Muscle of leg (tissue), 11 donors: ENCODE data around the gene JAG2. TPM values are rescaled to one million over a fixed set of nuclear protein-coding genes. Genes with fewer than 3 reads are reported as not detected.

Experiments used
- DNase-seq: peaks from one replicate; pipeline ENCODE4 v3.0.0; 2013
- H3K27ac ChIP-seq: one replicate; pipeline ENCODE4 v1.5.1; 2013; ENCODE audit warnings: mild to moderate bottlenecking, low read length, control low read depth
- H3K27me3 ChIP-seq: one replicate; pipeline ENCODE4 v1.6.1; 2013; ENCODE audit warnings: low read length; ENCODE audit not compliant: control insufficient read depth, insufficient read depth
- H3K36me3 ChIP-seq: one replicate; pipeline ENCODE4 v1.6.1; 2013; ENCODE audit warnings: low read length; ENCODE audit not compliant: control insufficient read depth, insufficient read depth
- H3K4me1 ChIP-seq: one replicate; pipeline ENCODE4 v1.6.1; 2013; ENCODE audit warnings: low read length; ENCODE audit not compliant: control insufficient read depth, insufficient read depth
- H3K4me3 ChIP-seq: one replicate; pipeline ENCODE4 v1.5.1; 2013; ENCODE audit warnings: low read length, control low read depth
- H3K9me3 ChIP-seq: replicated peaks from 2 replicates; pipeline ENCODE4 v1.6.1; 2013; ENCODE audit warnings: low read depth, low read length; ENCODE audit not compliant: control insufficient read depth
- WGBS: methylation state at CpG from one replicate; pipeline ENCODE4 v1.1.5; 2013; ENCODE audit warnings: missing lambda C conversion rate; ENCODE audit not compliant: insufficient coverage; 5-methylcytosine and 5-hydroxymethylcytosine counted together
- polyA plus RNA-seq, 8 donors: library from polyadenylated mRNA; unstranded; fragments of 120-200 nt; gene quantifications; one replicate each; pipeline versions ENCODE4 v1.2.1 to v1.2.3, GENCODE V29; 2013; ENCODE audit warnings: inconsistent platforms in 1 of 8, low replicate concordance in 1 of 8; ENCODE audit not compliant: insufficient read length in 8 of 8, insufficient read depth in 1 of 8
- total RNA-seq: library from RNA; stranded (reverse); fragments of 120-200 nt; gene quantifications from one replicate; pipeline ENCODE4 v1.2.4, GENCODE V29; 2013

Gene JAG2
- total and polyA plus RNA-seq, 9 donors = 23.8 to 53.7 (median 44.4) TPM

DNA sequence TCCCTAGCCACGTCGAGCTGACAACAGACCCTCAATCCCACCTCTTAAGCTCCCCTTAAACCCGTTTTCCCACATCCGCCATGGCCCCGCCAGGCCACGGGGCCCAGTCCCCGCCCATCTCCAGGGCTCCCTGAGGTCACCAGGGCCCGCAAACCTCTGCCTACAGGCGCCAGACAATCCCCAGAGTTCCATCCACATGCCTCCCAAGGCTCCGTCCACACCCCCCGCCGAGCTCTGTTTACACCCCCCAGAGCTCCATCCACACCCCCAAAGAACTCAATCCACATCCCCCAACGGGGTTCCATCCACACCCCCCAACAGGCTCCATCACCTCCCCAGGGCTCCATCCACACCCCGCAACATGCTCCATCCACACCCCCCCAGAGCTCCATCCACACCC lies 9.2 kb downstream of the JAG2 start:
- Histone ChIP-seq H3K27me3 (no peaks in the 10 kb centered on the region), H3K36me3 (peaks cover 6% of the 10 kb centered on the region), H3K4me3 (no peak overlapping the region), H3K27ac (no peak overlapping the region), H3K4me1 (peaks cover 31% of the 10 kb centered on the region), H3K9me3 (no peaks in the 10 kb centered on the region)
- no peak for DNase-seq
- WGBS = 77% methylated on average over 10 of the region's 14 CpGs

DNA sequence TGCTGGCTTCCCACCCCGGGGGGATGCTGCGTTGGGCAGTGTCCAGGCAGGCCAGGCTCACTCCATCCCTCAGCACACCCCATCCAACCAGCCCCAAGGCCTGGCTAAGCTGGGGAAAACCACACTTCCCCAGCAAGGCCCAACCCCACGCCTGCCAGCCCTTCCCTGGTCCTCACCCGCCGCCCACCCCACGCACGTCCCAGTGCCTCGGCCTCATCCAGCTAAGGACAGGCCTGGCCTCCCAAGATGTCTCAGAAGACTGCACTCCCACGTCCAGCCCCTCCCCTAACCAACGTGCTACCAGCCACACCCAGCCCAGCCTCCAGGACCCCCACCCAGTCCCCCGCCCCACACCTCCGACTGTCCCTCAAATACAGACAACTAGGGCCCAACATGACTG lies 9.8 kb downstream of the JAG2 start:
- WGBS = 65% methylated on average over 11 of the region's 12 CpGs
- Histone ChIP-seq H3K27ac (no peak overlapping the region), H3K4me1 (peaks cover 34% of the 10 kb centered on the region), H3K4me3 (no peak overlapping the region), H3K27me3 (no peaks in the 10 kb centered on the region), H3K9me3 (no peaks in the 10 kb centered on the region), H3K36me3 (peaks cover 6% of the 10 kb centered on the region)
- DNase-seq = no peak

- H3K36me3 ChIP-seq = peaks cover 6% of the 10 kb centered on the region
- DNase-seq = no peak
- no peaks in the 10 kb centered on the region for H3K27me3 ChIP-seq
- no peak overlapping the region for H3K4me3 ChIP-seq
- H3K4me1 ChIP-seq = peaks cover 34% of the 10 kb centered on the region
- H3K9me3 ChIP-seq = no peaks in the 10 kb centered on the region
- H3K27ac ChIP-seq = no peak overlapping the region
- WGBS = 84% methylated on average over 15 of the region's 15 CpGs
Observed at GRCh38 chr14:105157872-105158271, 10.7 kb downstream of the JAG2 start.

- no peak for DNase-seq
- H3K9me3 ChIP-seq = no peaks in the 10 kb centered on the region
- WGBS = 66% methylated on average over 31 of the region's 31 CpGs
- no peak overlapping the region for H3K4me3 ChIP-seq
- H3K36me3 ChIP-seq = peaks cover 8% of the 10 kb centered on the region
- H3K4me1 ChIP-seq = peaks cover 43% of the 10 kb centered on the region
- H3K27ac ChIP-seq = no peak overlapping the region
- H3K27me3 ChIP-seq = no peaks in the 10 kb centered on the region
Observed at GRCh38 chr14:105156414-105157375, 11.9 kb downstream of the JAG2 start.

- H3K27ac ChIP-seq = no peak overlapping the region
Observed at GRCh38 chr14:105155681-105156413, 12.7 kb downstream of the JAG2 start.

DNA sequence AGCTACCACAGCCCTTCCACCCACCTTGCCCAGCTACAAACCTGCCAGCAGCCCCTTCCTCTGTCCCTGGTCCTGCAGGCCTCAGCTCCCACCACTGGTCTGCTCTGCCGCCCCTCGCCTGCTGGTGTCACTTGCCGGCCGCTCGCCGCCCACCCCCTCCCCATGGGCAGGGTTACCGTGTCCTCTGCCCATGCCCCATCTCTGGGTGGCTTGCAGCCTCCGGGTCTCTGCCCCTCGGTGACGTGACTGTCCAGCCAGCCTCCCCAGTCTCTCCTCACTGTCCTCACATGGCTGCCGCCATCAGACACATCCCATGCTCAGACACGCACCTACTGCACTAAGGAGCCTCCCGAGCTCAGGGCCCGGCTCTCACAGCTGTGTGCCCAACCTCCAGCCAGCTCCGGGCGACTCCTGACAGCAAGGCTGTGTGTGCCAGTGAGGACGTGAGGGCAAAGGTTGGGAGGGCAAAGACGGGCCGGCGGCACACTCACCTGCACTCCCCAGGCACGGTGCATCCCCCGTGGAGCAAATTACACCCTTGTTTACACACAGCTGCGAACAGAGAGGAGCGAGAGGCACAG lies 13.4 kb downstream of the JAG2 start:
- H3K36me3 ChIP-seq = peaks cover 18% of the 10 kb centered on the region
- peaks cover 48% of the 10 kb centered on the region for H3K4me1 ChIP-seq
- 75% methylated on average over 22 of the region's 24 CpGs for WGBS
- no peak overlapping the region for H3K4me3 ChIP-seq
- DNase-seq = no peak
- no peaks in the 10 kb centered on the region for H3K27me3 ChIP-seq
- no peaks in the 10 kb centered on the region for H3K9me3 ChIP-seq
- H3K27ac ChIP-seq = no peak overlapping the region

More at GRCh38 chr14:105155681-105156413, 12.7 kb downstream of the JAG2 start:
- Histone ChIP-seq H3K27me3 (no peaks in the 10 kb centered on the region), H3K36me3 (peaks cover 14% of the 10 kb centered on the region), H3K4me1 (peaks cover 48% of the 10 kb centered on the region), H3K4me3 (no peak overlapping the region), H3K9me3 (no peaks in the 10 kb centered on the region)
- no peak for DNase-seq
- WGBS = 60% methylated on average over 48 of the region's 48 CpGs

DNA sequence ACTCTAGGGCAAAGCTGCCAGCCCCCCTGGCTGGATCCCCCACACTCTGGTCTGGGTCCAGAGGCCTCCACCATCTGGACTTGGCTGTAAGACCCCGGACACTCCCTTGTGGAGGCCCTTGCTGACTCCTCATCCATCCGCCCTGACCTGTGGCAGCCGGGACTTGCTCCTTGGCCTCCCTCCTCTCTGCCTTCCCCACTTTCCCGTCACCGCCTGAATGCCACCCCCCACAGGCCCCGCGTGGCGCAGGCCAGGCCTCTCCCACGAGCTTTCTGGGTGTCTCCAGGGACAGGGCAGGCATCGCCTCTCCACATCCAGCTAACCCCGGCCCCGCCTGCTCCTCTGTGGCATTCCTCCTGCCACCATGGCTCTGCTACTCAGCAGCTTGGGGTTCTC lies 14.1 kb downstream of the JAG2 start:
- Histone ChIP-seq H3K4me1 (peaks cover 48% of the 10 kb centered on the region), H3K27me3 (no peaks in the 10 kb centered on the region), H3K36me3 (peaks cover 20% of the 10 kb centered on the region), H3K9me3 (no peaks in the 10 kb centered on the region), H3K4me3 (no peak overlapping the region), H3K27ac (peak overlapping the region; percentile 89)
- 64% methylated on average over 12 of the region's 12 CpGs for WGBS
- no peak for DNase-seq

DNA sequence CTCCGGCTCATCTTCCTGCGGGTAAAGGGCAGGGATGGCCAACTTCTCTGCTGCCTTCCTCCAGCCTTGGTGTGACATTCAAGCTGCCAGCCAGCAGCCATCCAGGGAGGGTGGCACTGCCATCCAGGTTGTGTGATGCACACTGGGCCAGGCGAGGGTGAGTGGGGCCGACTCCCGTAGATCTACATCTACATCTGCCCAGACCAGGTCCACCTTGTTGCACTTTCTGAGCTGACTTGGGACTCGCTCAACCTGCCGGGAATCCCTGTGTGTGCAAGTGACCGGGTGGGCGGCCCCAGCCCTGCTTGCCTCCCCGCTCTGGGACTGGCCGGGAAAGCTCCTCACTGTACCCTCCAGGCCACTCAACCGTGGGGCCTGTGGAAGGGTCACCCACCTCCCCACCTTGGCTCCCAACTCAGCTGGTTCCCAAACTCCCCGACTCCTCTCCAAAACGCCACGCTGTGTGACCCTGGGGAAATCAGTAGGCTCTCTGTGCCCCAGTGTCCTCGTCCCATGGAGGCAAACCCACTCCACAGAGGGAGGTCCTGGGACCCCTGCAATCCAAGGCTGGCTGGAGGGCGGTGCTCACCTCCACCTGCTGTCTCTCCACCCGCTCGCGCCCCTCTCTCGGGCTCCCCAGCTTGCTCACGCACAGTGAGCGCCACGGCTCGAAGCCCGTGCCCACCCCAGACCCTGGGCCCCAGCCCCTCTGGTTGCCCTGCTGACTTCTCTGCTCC lies 14.7 kb downstream of the JAG2 start:
- Histone ChIP-seq H3K4me1 (peaks cover 48% of the 10 kb centered on the region), H3K36me3 (peaks cover 20% of the 10 kb centered on the region), H3K4me3 (no peak overlapping the region), H3K27ac (peak overlapping the region; percentile 89), H3K9me3 (no peaks in the 10 kb centered on the region), H3K27me3 (no peaks in the 10 kb centered on the region)
- DNase-seq = no peak
- WGBS = 83% methylated on average over 25 of the region's 26 CpGs

- WGBS = 32% methylated on average over 12 of the region's 18 CpGs
- DNase-seq = peak; percentile 67
Observed at GRCh38 chr14:105153331-105153731, 15.2 kb downstream of the JAG2 start.

More at GRCh38 chr14:105153331-105153731, 15.2 kb downstream of the JAG2 start:
- Histone ChIP-seq H3K36me3 (peaks cover 20% of the 10 kb centered on the region), H3K27me3 (no peaks in the 10 kb centered on the region), H3K4me1 (peaks cover 44% of the 10 kb centered on the region), H3K27ac (peak overlapping the region; percentile 89), H3K9me3 (no peaks in the 10 kb centered on the region), H3K4me3 (no peak overlapping the region)
